Measurements from ENCODE around the gene SLC13A2.

- TF ChIP-seq, protein P1, sequence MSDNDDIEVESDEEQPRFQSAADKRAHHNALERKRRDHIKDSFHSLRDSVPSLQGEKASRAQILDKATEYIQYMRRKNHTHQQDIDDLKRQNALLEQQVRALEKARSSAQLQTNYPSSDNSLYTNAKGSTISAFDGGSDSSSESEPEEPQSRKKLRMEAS (IDR thresholded peaks at IDR 0.05): no peak
- TF ChIP-seq EP300 (IDR thresholded peaks at IDR 0.05; ENCODE audit: borderline replicate concordance) (no peak), TAF1 (IDR thresholded peaks at IDR 0.05; ENCODE audit: low read depth) (no peak), FOXM1 (IDR thresholded peaks at IDR 0.05; ENCODE audit: borderline replicate concordance, low read depth) (no peak), CEBPB (IDR thresholded peaks at IDR 0.05) (no peak), TCF12 (IDR thresholded peaks at IDR 0.05; ENCODE audit: low read depth) (0 out of 2 replicates have a peak, but pooled peaks have one; percentile 21), CREB1 (IDR thresholded peaks at IDR 0.05; ENCODE audit: low read depth) (no peak), RAD21 (IDR thresholded peaks at IDR 0.05; ENCODE audit: low read depth) (no peak), YY1 (IDR thresholded peaks at IDR 0.05; ENCODE audit: low read depth) (no peak)
- TF ChIP-seq, protein P2, sequence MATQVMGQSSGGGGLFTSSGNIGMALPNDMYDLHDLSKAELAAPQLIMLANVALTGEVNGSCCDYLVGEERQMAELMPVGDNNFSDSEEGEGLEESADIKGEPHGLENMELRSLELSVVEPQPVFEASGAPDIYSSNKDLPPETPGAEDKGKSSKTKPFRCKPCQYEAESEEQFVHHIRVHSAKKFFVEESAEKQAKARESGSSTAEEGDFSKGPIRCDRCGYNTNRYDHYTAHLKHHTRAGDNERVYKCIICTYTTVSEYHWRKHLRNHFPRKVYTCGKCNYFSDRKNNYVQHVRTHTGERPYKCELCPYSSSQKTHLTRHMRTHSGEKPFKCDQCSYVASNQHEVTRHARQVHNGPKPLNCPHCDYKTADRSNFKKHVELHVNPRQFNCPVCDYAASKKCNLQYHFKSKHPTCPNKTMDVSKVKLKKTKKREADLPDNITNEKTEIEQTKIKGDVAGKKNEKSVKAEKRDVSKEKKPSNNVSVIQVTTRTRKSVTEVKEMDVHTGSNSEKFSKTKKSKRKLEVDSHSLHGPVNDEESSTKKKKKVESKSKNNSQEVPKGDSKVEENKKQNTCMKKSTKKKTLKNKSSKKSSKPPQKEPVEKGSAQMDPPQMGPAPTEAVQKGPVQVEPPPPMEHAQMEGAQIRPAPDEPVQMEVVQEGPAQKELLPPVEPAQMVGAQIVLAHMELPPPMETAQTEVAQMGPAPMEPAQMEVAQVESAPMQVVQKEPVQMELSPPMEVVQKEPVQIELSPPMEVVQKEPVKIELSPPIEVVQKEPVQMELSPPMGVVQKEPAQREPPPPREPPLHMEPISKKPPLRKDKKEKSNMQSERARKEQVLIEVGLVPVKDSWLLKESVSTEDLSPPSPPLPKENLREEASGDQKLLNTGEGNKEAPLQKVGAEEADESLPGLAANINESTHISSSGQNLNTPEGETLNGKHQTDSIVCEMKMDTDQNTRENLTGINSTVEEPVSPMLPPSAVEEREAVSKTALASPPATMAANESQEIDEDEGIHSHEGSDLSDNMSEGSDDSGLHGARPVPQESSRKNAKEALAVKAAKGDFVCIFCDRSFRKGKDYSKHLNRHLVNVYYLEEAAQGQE (IDR thresholded peaks at IDR 0.05; ENCODE audit: low read depth): no peak
Observed at GRCh38 chr17:28497931-28498330, 24.5 kb downstream of the SLC13A2 start.
